NCI-H2029 (cell line): ENCODE results near the gene SNX25.
"Not testable (repeated sequence)": the region's sequence is repeated elsewhere in the genome, so short reads cannot be mapped to it uniquely, and the experiment has no call there.

Experiments used
- DNase-seq: peaks from one replicate; lab custom pipeline; 2025; lab: John Stamatoyannopoulos, UW

SNX25 gene

GRCh38 chr4:185344743-185345538 lies 135.5 kb downstream of the SNX25 start:
- DNase-seq = no peak

GRCh38 chr4:185346975-185347601 lies 137.7 kb downstream of the SNX25 start:
- DNase-seq = no peak

- DNase-seq = no peak
Measured at GRCh38 chr4:185351691-185352090, 142.3 kb downstream of the SNX25 start.

GRCh38 chr4:185352202-185352601 lies 142.8 kb downstream of the SNX25 start:
- DNase-seq = no peak

GRCh38 chr4:185352741-185353140 lies 143.3 kb downstream of the SNX25 start:
- no peak for DNase-seq

- no peak for DNase-seq
Measured at GRCh38 chr4:185357211-185357610, 147.8 kb downstream of the SNX25 start.

GRCh38 chr4:185357733-185358440 lies 148.5 kb downstream of the SNX25 start:
- DNase-seq = no peak

GRCh38 chr4:185358514-185358913 lies 149.1 kb downstream of the SNX25 start:
- DNase-seq = no peak

- no peak for DNase-seq
Measured at GRCh38 chr4:185358959-185359358, 149.6 kb downstream of the SNX25 start.

GRCh38 chr4:185359767-185360446 lies 150.5 kb downstream of the SNX25 start:
- no peak for DNase-seq

GRCh38 chr4:185361872-185362271 lies 152.5 kb downstream of the SNX25 start:
- DNase-seq = no peak

- not testable (repeated sequence) for DNase-seq
Measured at GRCh38 chr4:185362570-185362969, 153.2 kb downstream of the SNX25 start.

- DNase-seq = no peak
Measured at GRCh38 chr4:185363251-185363650, 153.9 kb downstream of the SNX25 start.

GRCh38 chr4:185364886-185365285 lies 155.5 kb downstream of the SNX25 start:
- no peak for DNase-seq

GRCh38 chr4:185369731-185370130 lies 160.3 kb downstream of the SNX25 start:
- DNase-seq = no peak

- DNase-seq = no peak
Measured at GRCh38 chr4:185370268-185370949, 161.0 kb downstream of the SNX25 start.

GRCh38 chr4:185371702-185372101 lies 162.3 kb downstream of the SNX25 start:
- DNase-seq = no peak

- DNase-seq = no peak
Measured at GRCh38 chr4:185374027-185374426, 164.6 kb downstream of the SNX25 start.

GRCh38 chr4:185374573-185374972 lies 165.2 kb downstream of the SNX25 start:
- DNase-seq = no peak

GRCh38 chr4:185378264-185378663 lies 168.9 kb downstream of the SNX25 start:
- no peak for DNase-seq

- DNase-seq = no peak
Measured at GRCh38 chr4:185379326-185380295, 170.2 kb downstream of the SNX25 start.
